ENCODE data around the gene LTC4S. TPM values are rescaled to one million over a fixed set of nuclear protein-coding genes. Genes with fewer than 3 reads are reported as not detected.
A peak's percentile ranks its signal among the peaks of the same experiment; 100 is the strongest.

The LTC4S gene
- total RNA-seq, 1 donor from 2014 or later, result 26.0 TPM

GRCh38 chr5:179806250-179807048, 12.7 kb downstream of the LTC4S start, which contains the start of gene MGAT4B:
TSS of gene MGAT4B (minus strand) at chr5:179806866. CDS start at chr5:179806583, 283 bp downstream.
- DNase-seq (ENCODE audit: low spot score), result peak; percentile 78

- no peak for DNase-seq (ENCODE audit: low spot score)
Observed at GRCh38 chr5:179812135-179812825, 18.5 kb downstream of the LTC4S start.

DNA sequence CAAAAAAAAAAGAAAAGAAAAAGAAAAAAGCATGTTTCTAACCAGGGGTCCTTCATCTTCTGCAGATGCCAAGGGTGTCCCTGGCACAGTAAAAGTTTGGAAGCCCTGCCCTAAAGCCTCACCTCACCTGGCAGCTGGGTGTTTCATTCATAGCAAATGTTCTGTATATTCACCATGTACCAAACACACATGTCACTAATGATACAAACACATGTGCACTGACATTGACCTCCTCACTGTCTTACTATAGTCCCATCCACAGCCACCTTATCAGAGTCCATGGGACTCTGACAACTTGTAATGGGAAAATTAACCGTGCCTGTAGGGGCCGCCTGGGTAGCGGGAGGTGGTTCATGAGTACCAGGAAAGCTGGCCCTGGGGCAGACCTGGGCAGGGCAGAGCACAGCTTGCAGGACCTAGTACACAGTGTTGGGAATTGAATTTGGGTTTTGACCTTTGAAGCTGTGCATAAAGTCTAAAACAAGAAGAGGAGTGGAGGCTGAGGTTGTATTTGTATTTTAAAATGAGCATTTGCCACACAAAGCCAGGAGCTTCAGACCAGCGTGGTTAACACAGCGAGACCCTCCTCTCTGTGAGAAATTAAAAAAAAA, 19.3 kb downstream of the LTC4S start:
- DNase-seq (ENCODE audit: low spot score), result no peak

DNA sequence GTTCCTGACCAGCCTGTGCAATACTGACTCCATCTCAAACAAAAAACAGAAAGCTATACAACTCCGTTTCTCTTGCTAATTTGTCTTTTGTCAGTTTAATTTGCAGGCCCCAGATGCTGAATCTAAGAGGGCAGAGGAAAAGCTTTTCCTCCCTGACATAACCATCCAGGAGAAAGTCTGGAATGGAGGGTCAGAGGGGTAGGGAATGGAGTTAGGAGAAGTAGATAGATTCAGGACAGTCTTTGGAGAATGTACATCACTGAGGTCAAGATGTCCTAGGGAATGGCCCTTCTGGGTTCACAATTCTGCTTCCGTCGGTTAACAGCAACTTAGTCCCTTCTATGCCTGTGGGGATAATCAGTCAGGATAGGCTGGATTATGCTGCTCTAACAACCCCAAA, 20.3 kb downstream of the LTC4S start:
- DNase-seq (ENCODE audit: low spot score), result no peak

DNA sequence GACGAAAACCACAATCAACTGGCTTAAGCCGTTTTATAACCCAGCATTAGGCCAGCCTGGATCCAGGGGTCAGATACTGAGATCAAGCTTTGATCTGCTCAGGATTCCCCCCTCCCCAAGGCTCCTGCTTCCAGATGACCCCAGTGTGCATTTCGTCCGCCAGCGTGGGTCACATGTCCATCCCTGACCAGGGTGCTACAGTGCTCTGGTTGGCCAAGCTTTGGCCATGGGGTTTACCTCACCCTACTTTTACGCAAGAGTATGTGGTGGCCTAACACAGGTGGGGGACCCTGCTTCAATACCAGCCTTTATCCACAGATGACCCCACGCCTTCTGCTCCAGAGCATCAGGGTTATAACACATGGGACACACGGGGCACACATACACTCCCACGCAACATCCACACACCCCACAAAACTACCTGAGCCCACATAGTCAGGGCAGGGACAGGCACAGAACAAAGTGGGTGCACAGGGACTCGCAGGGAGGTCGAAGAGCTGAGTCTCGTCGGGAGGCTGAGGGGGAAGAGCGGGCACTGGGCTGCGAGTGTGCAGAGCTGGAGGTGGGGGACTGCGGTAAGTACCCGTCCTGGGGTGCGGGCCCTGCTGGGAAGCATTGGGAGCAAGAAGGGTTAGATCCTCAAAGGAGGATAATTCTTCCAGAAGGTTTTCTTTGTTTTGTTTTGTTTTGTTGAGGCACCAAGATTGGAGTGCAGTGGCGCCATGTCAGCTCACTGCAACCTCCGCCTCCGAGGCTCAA, 21.9 kb downstream of the LTC4S start:
- no peak for DNase-seq (ENCODE audit: low spot score)

GRCh38 chr5:179816401-179816795, 22.6 kb downstream of the LTC4S start:
- no peak for DNase-seq (ENCODE audit: low spot score)

DNA sequence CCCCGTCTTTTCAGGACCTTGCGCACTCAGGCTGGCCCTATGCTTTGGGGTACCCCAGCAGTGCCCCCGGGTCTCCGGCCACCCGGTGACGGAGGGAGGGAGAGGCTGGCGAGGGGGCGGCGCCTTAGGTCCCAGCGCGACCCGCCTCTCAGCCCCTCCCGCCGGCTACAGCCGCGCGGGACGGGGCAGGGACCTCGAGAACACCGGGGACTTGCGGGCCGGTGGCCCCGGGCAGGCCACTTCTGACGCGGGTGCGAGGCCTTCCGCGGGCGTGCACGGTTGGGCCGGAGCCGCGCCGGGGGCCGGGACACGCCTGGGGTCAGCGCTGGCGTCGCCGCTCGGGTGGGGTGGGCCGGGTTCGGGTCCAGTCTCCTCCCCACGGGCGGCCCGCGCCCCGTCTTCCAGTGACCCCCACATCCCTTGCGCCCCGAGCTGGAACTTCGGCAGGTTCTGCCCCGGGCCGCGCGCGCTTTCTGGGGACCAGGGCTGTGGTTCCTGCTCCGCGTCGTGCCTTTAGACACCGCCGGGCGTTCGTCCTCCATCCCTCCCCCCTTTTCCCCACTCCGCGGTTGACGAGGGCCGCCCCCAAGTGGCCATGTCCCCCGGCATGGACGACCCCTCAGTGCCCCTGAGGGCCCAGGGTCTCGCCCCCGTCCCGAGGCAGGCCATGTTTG, 23.1 kb downstream of the LTC4S start:
- no peak for DNase-seq (ENCODE audit: low spot score)

DNA sequence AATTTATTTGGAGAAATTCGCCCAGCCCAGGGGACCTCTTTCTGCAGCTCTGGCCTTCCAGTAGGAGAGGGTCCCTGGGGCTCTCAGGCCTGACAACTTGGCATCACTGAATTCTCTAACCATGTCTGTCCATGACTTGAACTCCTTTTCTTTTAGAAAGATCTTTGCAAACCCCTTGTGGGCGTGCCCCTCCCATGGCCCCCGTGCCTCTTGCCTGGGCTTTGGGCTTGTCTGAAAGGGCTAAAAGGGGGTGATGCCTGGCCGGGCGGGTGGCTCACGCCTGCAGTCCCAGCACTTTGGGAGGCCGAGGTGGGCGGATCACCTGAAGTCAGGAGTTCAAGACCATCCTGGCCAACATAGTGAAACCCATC, 23.7 kb downstream of the LTC4S start:
- no peak for DNase-seq (ENCODE audit: low spot score)

- DNase-seq (ENCODE audit: low spot score), result no peak
Observed at GRCh38 chr5:179817890-179818745, 24.3 kb downstream of the LTC4S start.

DNA sequence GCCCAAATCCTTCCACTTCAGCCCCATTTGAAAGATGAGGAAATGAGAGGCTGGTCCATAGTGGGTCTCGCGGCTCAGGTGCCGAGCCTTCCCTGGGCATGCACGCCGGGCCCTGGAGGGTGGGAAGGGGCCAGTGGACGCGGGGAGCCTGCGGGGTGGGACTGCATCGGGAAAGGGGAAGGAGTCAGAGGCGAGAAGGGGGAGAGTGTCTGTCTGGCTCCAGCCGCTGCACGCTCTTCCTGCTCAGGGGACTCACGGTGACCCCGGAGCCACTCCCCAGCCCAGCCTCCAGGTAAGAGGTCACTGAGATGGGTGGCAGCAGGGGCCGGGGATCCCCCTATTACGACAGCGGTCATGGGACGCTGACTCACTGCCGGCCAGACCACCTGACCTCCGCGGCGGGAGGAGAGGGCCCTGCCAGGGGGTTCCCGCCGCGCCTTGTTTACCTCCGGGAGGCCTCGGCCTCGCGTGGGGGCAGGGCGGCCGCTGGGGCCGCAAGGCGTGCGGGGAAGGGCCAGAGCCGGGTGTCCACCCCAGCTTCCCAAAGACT, 25.0 kb downstream of the LTC4S start:
- DNase-seq (ENCODE audit: low spot score), result peak; percentile 96

- DNase-seq (ENCODE audit: low spot score), result peak; percentile 74
Observed at GRCh38 chr5:179819296-179820126, 25.7 kb downstream of the LTC4S start.

DNA sequence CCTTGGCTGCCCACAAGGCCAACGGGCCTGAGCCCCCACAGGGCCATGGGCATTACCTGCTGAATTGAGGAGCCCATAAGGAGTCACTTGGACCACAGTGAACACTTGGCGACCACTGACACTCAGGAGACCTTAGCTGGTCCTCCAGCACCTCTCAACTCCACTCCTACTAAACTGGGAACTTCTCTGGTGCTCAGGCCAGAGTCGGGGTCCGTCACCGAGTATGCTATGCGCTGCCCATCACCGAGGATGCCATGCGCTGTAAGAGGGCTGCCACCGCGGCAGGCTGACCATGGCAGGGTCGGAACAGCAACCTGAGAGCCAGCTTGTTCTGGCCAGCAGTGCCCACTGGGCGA, 26.3 kb downstream of the LTC4S start:
- no peak for DNase-seq (ENCODE audit: low spot score)

DNA sequence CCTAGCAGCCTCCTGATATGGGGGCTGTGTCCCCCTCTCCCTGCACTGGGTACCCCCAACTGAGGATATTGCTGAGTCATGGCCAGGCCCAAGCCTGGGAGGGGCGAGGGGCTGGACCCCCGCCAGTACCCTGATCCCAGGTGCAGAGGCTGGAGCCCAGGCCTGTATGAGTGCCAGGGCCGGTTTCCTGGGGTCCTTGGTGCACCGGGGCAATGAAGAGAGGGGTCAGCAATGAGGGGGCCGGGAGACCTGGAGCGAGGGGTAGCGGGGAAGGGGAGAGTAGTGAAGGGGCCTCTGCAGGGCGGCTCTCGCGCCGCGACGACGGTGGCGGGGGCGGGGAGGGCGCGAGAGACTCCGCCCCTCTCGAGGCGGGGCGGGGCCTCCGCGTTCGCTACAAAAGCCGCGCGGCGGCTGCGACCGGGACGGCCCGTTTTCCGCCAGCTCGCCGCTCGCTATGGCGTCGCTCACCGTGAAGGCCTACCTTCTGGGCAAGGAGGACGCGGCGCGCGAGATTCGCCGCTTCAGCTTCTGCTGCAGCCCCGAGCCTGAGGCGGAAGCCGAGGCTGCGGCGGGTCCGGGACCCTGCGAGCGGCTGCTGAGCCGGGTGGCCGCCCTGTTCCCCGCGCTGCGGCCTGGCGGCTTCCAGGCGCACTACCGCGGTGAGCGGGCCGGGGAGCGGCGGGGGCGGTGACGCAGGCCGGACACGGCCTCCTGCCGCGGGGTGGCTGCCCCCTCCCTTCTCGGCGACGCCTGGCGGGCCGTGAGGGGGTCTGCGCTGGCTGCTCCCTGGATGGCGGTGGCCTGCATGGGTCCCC, 26.9 kb downstream of the LTC4S start, which contains the start of gene SQSTM1:
Gene SQSTM1, plus strand, starts transcription at position 423 of the 815 bp plus-strand sequence. Its CDS starts 32 bp downstream, at position 455.
- peak; percentile 85 for DNase-seq (ENCODE audit: low spot score)

DNA sequence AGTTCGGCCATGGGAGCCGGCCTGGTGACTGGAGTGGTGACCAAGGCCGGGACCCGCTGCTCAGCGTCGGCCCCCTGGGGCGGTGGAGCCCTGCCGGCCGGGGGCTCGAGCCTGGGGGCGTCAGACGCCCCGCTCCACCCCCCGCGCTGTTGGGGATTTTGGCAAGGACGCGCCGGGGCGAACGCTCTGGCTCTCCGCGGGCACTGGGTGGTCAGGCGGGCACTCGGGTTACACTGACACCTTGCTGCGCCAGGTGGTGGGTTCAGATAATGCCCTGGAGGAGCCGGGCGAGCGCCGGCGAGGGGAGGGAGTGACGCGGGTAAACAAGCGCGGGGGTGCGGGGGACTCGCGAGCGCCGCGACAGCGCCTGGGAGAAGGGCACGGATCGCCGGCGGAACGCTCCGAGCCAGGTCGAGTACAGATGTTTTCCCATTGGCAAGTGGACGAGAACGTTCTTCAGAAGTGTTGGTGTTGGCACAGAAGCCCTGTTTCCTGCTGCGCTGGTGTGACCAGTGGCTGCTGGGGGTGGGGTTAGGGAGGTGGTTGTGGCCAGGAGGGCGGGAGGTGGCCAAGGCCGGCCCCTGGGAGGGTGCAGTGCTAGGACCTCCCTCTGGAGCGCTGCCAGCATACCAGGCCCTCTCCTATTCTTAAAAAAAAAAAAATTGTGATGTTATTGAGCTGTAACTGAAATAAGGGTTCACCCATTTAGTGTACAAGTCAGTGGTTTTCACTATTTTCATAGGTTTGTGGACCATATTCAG, 27.7 kb downstream of the LTC4S start:
- DNase-seq (ENCODE audit: low spot score), result peak; percentile 96

DNA sequence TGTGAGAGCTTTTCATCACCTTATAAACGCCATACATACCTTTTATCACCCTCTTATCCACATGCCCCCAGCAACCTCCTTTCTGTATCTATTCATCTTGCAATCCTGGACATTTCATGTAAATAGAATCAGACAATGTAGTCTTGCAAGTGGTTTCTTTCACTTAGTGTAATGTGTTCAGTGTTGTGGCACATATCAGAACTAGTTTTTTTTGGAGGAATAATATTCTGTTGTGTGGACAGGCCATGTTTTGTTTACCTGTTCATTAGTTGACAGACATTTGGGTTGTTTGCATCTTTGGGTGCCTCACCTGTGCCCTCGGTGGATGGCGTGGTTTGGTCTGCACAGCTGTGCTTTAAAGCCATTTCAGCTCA, 28.3 kb downstream of the LTC4S start:
- DNase-seq (ENCODE audit: low spot score), result no peak

GRCh38 chr5:179822444-179822990, 28.7 kb downstream of the LTC4S start:
- no peak for DNase-seq (ENCODE audit: low spot score)
